Stimulated activated CD4-positive, alpha-beta T cell treated with anti-CD3 and anti-CD28 coated beads, Interleukin-4, amount 100 ng/mL, for 48 hours (primary cell): ENCODE results near the gene IGDCC3.

Experiments
- DNase-seq, 2 donors: peaks; one replicate each; pipeline ENCODE4 v3.0.0-alpha.2; 2020; ENCODE audit warnings: low read depth in 2 of 2

Gene IGDCC3

DNA sequence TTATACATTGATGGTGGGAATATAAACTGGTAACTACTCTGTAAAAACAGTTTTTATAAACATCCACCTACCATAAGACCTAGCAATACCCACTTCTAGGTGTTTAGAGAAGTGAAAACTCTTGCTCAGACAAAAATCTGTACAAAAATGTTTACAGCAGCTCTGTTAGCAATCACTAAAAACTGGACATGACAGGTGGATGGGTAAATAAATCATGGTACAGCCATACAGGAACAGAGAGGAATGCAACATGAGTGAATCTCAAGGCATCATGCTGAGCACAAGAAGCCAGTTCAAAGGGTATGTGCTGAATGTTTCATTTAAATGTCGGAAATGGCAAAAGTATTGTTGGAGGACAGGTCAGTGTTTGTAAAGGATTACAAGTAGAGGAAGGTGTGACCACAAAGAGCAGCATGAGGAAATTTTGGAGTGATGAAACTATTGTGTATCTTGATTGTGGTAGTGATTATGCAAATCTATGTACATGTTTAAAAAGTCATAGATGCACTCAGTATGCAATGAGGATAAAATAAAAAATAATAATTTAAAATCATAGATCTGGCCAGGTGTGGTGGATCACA, 84.8 kb downstream of the IGDCC3 start:
- DNase-seq: no peak

GRCh38 chr15:65290228-65290627, 87.6 kb downstream of the IGDCC3 start:
- DNase-seq: no peak

- DNase-seq: no peak
Measured at GRCh38 chr15:65289261-65289854, 88.4 kb downstream of the IGDCC3 start.

GRCh38 chr15:65287520-65287855, 90.3 kb downstream of the IGDCC3 start:
- no peak for DNase-seq

DNA sequence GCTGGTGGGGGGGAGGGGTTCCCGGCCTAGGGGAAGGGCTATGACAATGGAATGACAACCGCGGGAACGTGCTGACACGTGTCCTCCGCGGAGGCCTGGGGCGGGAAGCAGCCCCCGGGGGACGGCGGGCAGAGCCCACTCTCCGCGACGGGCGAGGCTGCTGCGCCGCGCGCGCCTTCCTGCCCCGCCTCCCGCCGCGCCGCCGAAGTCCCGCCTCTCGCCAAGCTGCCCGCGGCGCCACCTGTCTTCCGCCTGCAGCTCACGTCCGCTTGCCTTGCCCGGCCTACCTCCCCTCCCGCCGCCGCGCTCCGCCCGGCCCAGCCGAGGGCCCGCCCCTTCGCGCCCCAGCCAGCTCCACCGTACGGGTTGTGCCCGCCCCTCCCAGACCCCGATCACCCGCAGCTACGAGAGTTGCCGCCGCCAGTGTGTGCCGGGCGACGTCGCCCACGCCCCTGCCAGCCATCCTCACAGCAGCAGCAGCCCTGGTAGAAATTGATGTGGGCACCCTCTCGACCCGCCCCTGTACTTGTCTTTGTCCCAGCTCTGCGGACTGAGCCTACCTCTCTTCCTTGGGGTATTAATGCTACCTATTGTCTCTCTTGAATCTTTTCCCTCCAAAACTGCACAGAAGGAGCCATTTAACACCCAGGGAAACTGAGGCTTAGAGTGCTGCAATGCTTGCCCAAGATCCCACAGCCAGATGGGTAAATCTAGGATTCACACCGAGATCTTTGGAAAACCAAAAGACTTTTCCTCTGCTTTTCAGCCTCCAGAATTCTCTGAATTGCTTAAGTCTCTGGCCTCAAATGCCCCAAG, 90.9 kb downstream of the IGDCC3 start, which contains the start of gene PARP16:
Gene PARP16 (minus strand): TSS at position 180 of the 816 bp plus-strand sequence. CDS start 457 bp downstream, outside the sequence.
- peak; percentile 85 to 92 for DNase-seq

DNA sequence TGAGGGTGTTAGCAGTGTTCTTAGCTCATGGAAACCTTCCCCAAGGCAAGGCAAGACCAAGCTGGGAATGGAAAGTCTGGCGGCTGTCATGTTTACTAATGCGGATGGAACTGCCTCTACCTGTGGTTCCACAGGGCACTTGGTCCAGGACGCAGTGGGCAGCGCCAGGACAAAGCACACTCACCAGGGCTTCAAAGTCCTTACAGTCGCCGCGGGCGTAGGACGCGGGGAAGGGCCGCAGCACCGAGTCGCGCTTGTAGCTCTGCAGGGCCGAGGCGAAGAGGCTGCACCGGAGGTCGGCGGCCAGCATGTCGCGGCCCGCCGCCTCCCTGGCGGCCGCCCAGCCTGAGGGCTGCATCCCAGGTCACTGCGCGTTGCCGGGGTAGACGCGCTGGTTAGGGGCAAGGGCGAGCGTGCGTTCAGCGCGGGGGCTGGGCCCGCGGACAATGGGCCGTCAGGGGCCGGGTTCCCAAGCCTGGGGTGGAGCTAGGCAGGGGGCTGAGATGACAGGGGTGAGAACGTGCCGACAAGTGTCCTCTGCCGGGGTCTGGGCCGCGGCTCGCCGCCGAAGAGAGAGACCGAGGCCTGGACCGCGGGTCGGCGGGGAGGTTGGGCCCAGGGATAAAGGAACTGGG, 91.6 kb downstream of the IGDCC3 start:
- no peak for DNase-seq

- no peak for DNase-seq
Measured at GRCh38 chr15:65285291-65286068, 92.3 kb downstream of the IGDCC3 start.

- DNase-seq: no peak
Measured at GRCh38 chr15:65278480-65278879, 99.3 kb downstream of the IGDCC3 start.
